ENCODE data around the gene ZMIZ2.

The ZMIZ2 gene

GRCh38 chr7:44711528-44711927, 37.1 kb upstream of the ZMIZ2 start:
- Histone ChIP-seq H3K27ac (ENCODE audit: low read depth, low read length) (no peak overlapping the region), H3K27me3 (ENCODE audit: low read length) (no peaks in the 10 kb centered on the region), H3K9me3 (ENCODE audit: insufficient read depth, low read length) (no peaks in the 10 kb centered on the region), H3K4me3 (ENCODE audit: insufficient read depth, low read length, poor library complexity, severe bottlenecking) (no peak overlapping the region), H3K9me2 (replicated peaks; ENCODE audit: insufficient read depth, low read length) (no peaks in the 10 kb centered on the region), H3K79me2 (ENCODE audit: insufficient read depth, low read length) (no peaks in the 10 kb centered on the region), H3K4me2 (ENCODE audit: low read depth, low read length, poor library complexity, severe bottlenecking) (no peak overlapping the region), H2AFZ (ENCODE audit: low read depth, low read length, severe bottlenecking) (no peak overlapping the region), H3K36me3 (ENCODE audit: low read length) (no peaks in the 10 kb centered on the region), H4K20me1 (ENCODE audit: low read depth, low read length) (no peaks in the 10 kb centered on the region), H3K9ac (ENCODE audit: low read length) (no peak overlapping the region), H3F3A (ENCODE audit: insufficient read depth) (no peaks in the 10 kb centered on the region)
- TF ChIP-seq EZH2phosphoT487 (conservative IDR thresholded peaks at IDR 0.05; ENCODE audit: low read length) (no peak), CTCF (IDR thresholded peaks at IDR 0.05; ENCODE audit: insufficient read depth, low read length, poor library complexity, severe bottlenecking) (no peak)

- no peaks in the 10 kb centered on the region for H3K79me2 ChIP-seq (ENCODE audit: insufficient read depth, low read length)
- no peaks in the 10 kb centered on the region for H4K20me1 ChIP-seq (ENCODE audit: low read depth, low read length)
- H3K36me3 ChIP-seq (ENCODE audit: low read length): no peaks in the 10 kb centered on the region
- H3K9me2 ChIP-seq (replicated peaks; ENCODE audit: insufficient read depth, low read length): no peaks in the 10 kb centered on the region
- no peak overlapping the region for H2AFZ ChIP-seq (ENCODE audit: low read depth, low read length, severe bottlenecking)
- no peaks in the 10 kb centered on the region for H3F3A ChIP-seq (ENCODE audit: insufficient read depth)
- H3K27me3 ChIP-seq (ENCODE audit: low read length): no peaks in the 10 kb centered on the region
- H3K4me2 ChIP-seq (ENCODE audit: low read depth, low read length, poor library complexity, severe bottlenecking): no peak overlapping the region
- H3K9ac ChIP-seq (ENCODE audit: low read length): no peak overlapping the region
- H3K27ac ChIP-seq (ENCODE audit: low read depth, low read length): no peak overlapping the region
- H3K9me3 ChIP-seq (ENCODE audit: insufficient read depth, low read length): no peaks in the 10 kb centered on the region
- TF ChIP-seq EZH2phosphoT487 (conservative IDR thresholded peaks at IDR 0.05; ENCODE audit: low read length) (no peak), CTCF (IDR thresholded peaks at IDR 0.05; ENCODE audit: insufficient read depth, low read length, poor library complexity, severe bottlenecking) (no peak)
- no peak overlapping the region for H3K4me3 ChIP-seq (ENCODE audit: insufficient read depth, low read length, poor library complexity, severe bottlenecking)
Measured at GRCh38 chr7:44712012-44712411, 36.6 kb upstream of the ZMIZ2 start.

GRCh38 chr7:44713141-44713540, 35.5 kb upstream of the ZMIZ2 start:
- Histone ChIP-seq H3F3A (ENCODE audit: insufficient read depth) (no peaks in the 10 kb centered on the region), H3K9me3 (ENCODE audit: insufficient read depth, low read length) (no peaks in the 10 kb centered on the region), H3K79me2 (ENCODE audit: insufficient read depth, low read length) (no peaks in the 10 kb centered on the region), H2AFZ (ENCODE audit: low read depth, low read length, severe bottlenecking) (no peak overlapping the region), H3K4me3 (ENCODE audit: insufficient read depth, low read length, poor library complexity, severe bottlenecking) (no peak overlapping the region), H4K20me1 (ENCODE audit: low read depth, low read length) (no peaks in the 10 kb centered on the region), H3K9ac (ENCODE audit: low read length) (no peak overlapping the region), H3K36me3 (ENCODE audit: low read length) (no peaks in the 10 kb centered on the region), H3K27me3 (ENCODE audit: low read length) (no peaks in the 10 kb centered on the region), H3K9me2 (replicated peaks; ENCODE audit: insufficient read depth, low read length) (no peaks in the 10 kb centered on the region), H3K27ac (ENCODE audit: low read depth, low read length) (no peak overlapping the region), H3K4me2 (ENCODE audit: low read depth, low read length, poor library complexity, severe bottlenecking) (no peak overlapping the region)
- TF ChIP-seq EZH2phosphoT487 (conservative IDR thresholded peaks at IDR 0.05; ENCODE audit: low read length) (no peak), CTCF (IDR thresholded peaks at IDR 0.05; ENCODE audit: insufficient read depth, low read length, poor library complexity, severe bottlenecking) (no peak)

All from SU-DHL-6 (cell line).